D721Med (cell line): ENCODE measurements around the gene FCER1A.
"Not testable (repeated sequence)": the region's sequence is repeated elsewhere in the genome, so short reads cannot be mapped to it uniquely, and the experiment has no call there.

Experiments
- DNase-seq: peaks from one replicate; pipeline ENCODE4 v3.0.0; 2011; ENCODE audit warnings: low spot score; ENCODE audit not compliant: insufficient read length
- FAIRE-seq: peaks from 2 replicates; lab custom pipeline; 2011; peaks lifted over from hg19 to GRCh38; lab: Jason Lieb, UNC
- CTCF ChIP-seq: IDR thresholded peaks from 2 replicates; pipeline ENCODE4 v1.5.1; 2012; ENCODE audit warnings: mild to moderate bottlenecking, control low read depth; ENCODE audit not compliant: insufficient read depth; ENCODE audit errors: missing control alignments

The FCER1A gene

GRCh38 chr1:159342761-159343425 lies 40.8 kb downstream of the FCER1A start:
- peak; percentile 32 for FAIRE-seq
- no peak for DNase-seq
- no peak for TF ChIP-seq CTCF

- not testable (repeated sequence) for DNase-seq, FAIRE-seq
Observed at GRCh38 chr1:159349374-159349773, 47.2 kb downstream of the FCER1A start.

GRCh38 chr1:159352436-159352835 lies 50.3 kb downstream of the FCER1A start:
- no peak for TF ChIP-seq CTCF
- FAIRE-seq, result no peak
- DNase-seq, result no peak
